ENCODE results near the gene CTSG. TPM values are rescaled to one million over a fixed set of nuclear protein-coding genes. Genes with fewer than 3 reads are reported as not detected.
A peak's percentile ranks its signal among the peaks of the same experiment; 100 is the strongest.
"Not testable (repeated sequence)": the region's sequence is repeated elsewhere in the genome, so short reads cannot be mapped to it uniquely, and the experiment has no call there.

The CTSG gene
- polyA plus RNA-seq, 2 of the 4 experiments (the other 2 are of a cell fraction) = not detected

DNA sequence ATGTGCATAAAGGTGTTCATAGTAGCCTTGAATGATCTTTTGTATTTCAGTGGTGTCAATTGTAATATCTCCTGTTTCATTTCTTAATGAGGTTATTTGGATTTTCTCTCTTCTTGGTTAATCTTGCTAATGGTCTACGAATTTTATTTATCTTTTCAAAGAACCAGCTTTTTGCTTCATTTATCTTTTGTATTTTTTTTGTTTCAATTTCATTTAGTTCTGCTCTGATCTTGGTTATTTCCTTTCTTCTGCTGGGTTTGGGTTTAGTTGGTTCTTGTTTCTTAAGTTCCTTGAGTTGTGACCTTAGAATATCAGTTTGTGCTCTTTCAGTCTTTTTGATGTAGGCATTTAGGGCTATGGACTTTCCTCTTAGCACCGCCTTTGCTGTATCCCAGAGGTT is 15.0 kb upstream of the CTSG start:
- CTCF ChIA-PET; POLR2A ChIA-PET; H3K4me3 ChIP-seq; ATAC-seq; H3K4me2 ChIP-seq; DNase-seq (ENCODE audit: low read depth in 1 of 2, low spot score in 1 of 2); FAIRE-seq; H3K9me3 ChIP-seq; H3K4me1 ChIP-seq; H3K27ac ChIP-seq: not testable (repeated sequence)
- 17% methylated on average over 2 of the region's 2 CpGs for WGBS (ENCODE audit: missing lambda C conversion rate)

DNA sequence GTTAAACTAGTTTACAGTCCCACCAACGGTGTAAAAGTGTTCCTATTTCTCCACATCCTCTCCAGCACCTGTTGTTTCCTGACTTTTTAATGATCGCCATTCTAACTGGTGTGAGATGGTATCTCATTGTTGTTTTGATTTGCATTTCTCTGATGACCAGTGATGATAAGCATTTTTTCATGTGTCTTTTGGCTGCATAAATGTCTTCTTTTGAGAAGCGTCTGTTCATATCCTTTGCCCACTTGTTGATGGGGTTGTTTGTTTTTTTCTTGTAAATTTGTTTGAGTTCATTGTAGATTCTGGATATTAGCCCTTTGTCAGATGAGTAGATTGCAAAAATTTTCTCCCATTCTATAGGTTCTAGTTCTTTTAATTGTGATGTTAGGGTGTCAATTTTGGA is 8.4 kb upstream of the CTSG start:
- H3K9me3 ChIP-seq; H3K4me3 ChIP-seq; DNase-seq (ENCODE audit: low read depth in 1 of 2, low spot score in 1 of 2); ATAC-seq; POLR2A ChIA-PET; H3K4me1 ChIP-seq; H3K4me2 ChIP-seq; CTCF ChIA-PET; H3K27ac ChIP-seq; FAIRE-seq: not testable (repeated sequence)
- 55% methylated on average over 3 of the region's 3 CpGs for WGBS (ENCODE audit: missing lambda C conversion rate)

DNA sequence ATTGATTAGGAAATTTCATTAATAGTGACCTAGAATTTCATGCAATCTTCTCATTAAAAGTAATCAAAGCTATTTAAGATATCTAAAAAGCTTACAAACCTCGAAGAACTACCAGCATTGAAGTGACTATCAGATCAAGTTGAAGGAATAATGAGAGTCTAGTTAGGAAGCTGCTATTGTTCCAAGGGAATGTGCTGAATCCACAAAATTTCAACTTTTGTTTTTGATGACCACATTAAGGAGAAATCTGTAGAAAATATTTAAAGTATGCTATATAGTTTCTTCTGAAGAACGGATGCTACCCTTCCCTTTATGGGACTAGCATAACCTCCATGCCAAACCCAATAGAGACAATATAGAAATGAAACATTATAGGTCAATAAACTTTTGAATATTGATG is 2.5 kb upstream of the CTSG start:
- DNase-seq (ENCODE audit: low read depth in 1 of 2, low spot score in 1 of 2) = no peak

DNA sequence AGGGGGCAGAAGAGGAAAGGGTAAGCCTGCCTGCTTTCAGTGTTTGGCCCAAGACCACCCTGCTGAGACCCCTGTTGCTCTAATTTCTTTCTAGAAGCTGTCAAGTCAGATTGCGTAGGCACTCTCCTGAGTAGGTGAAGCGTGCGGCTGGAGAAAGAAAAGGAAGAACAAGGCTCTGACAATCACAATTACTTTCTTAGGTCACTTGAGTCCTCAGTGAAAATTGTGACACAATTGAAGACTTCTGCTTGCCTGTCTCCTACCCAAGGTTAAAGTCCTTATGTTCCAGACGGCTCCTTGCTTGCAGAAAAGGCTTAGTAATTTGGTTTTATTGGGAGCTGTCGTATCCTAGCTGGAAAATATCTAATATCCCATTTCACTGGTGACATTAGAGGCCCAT is 721 bp upstream of the CTSG start:
- H3K4me2 ChIP-seq = no peak overlapping the region
- WGBS (ENCODE audit: missing lambda C conversion rate) = 42% methylated on average over 5 of the region's 5 CpGs
- FAIRE-seq = no peak
- no peaks in the 10 kb centered on the region for H3K4me1 ChIP-seq
- no peak overlapping the region for H3K4me3 ChIP-seq
- TF ChIP-seq SREBF2 (IDR thresholded peaks at IDR 0.05) (no peak), TP53 (CRISPR knock-in tag; IDR thresholded peaks at IDR 0.05) (no peak), BHLHE40 (IDR thresholded peaks at IDR 0.05; ENCODE audit: low read depth, low read length) (no peak), NR3C1 (IDR thresholded peaks at IDR 0.05) (no peak), RAD21 (conservative IDR thresholded peaks at IDR 0.05 in 1 of 2, IDR thresholded peaks at IDR 0.05 in 1 of 2) (no peak), MAZ (IDR thresholded peaks at IDR 0.05; ENCODE audit: borderline replicate concordance, low read depth, low read length) (no peak), MAFK (IDR thresholded peaks at IDR 0.05; ENCODE audit: partially characterized antibody) (no peak), HOXA7 (CRISPR knock-in tag; IDR thresholded peaks at IDR 0.05) (no peak), FOSB (CRISPR knock-in tag; IDR thresholded peaks at IDR 0.05) (no peak), KDM1A (IDR thresholded peaks at IDR 0.05; ENCODE audit: low read depth) (no peak), ESRRA (IDR thresholded peaks at IDR 0.05; ENCODE audit: borderline replicate concordance, low read length) (no peak), HOXB13 (CRISPR knock-in tag; IDR thresholded peaks at IDR 0.05; ENCODE audit: low read depth) (no peak), JUNB (IDR thresholded peaks at IDR 0.05) (no peak), EP300 (IDR thresholded peaks at IDR 0.05) (no peak)
- TF ChIP-seq, protein P1, sequence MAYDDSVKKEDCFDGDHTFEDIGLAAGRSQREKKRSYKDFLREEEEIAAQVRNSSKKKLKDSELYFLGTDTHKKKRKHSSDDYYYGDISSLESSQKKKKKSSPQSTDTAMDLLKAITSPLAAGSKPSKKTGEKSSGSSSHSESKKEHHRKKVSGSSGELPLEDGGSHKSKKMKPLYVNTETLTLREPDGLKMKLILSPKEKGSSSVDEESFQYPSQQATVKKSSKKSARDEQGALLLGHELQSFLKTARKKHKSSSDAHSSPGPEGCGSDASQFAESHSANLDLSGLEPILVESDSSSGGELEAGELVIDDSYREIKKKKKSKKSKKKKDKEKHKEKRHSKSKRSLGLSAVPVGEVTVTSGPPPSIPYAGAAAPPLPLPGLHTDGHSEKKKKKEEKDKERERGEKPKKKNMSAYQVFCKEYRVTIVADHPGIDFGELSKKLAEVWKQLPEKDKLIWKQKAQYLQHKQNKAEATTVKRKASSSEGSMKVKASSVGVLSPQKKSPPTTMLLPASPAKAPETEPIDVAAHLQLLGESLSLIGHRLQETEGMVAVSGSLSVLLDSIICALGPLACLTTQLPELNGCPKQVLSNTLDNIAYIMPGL (CRISPR knock-in tag; IDR thresholded peaks at IDR 0.05; ENCODE audit: borderline replicate concordance) = no peak
- TF ChIP-seq, protein P2, sequence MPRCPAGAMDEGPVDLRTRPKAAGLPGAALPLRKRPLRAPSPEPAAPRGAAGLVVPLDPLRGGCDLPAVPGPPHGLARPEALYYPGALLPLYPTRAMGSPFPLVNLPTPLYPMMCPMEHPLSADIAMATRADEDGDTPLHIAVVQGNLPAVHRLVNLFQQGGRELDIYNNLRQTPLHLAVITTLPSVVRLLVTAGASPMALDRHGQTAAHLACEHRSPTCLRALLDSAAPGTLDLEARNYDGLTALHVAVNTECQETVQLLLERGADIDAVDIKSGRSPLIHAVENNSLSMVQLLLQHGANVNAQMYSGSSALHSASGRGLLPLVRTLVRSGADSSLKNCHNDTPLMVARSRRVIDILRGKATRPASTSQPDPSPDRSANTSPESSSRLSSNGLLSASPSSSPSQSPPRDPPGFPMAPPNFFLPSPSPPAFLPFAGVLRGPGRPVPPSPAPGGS (IDR thresholded peaks at IDR 0.05) = no peak
- TF ChIP-seq, protein P3, sequence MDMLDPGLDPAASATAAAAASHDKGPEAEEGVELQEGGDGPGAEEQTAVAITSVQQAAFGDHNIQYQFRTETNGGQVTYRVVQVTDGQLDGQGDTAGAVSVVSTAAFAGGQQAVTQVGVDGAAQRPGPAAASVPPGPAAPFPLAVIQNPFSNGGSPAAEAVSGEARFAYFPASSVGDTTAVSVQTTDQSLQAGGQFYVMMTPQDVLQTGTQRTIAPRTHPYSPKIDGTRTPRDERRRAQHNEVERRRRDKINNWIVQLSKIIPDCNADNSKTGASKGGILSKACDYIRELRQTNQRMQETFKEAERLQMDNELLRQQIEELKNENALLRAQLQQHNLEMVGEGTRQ (IDR thresholded peaks at IDR 0.05) = no peak
- TF ChIP-seq, protein P4, sequence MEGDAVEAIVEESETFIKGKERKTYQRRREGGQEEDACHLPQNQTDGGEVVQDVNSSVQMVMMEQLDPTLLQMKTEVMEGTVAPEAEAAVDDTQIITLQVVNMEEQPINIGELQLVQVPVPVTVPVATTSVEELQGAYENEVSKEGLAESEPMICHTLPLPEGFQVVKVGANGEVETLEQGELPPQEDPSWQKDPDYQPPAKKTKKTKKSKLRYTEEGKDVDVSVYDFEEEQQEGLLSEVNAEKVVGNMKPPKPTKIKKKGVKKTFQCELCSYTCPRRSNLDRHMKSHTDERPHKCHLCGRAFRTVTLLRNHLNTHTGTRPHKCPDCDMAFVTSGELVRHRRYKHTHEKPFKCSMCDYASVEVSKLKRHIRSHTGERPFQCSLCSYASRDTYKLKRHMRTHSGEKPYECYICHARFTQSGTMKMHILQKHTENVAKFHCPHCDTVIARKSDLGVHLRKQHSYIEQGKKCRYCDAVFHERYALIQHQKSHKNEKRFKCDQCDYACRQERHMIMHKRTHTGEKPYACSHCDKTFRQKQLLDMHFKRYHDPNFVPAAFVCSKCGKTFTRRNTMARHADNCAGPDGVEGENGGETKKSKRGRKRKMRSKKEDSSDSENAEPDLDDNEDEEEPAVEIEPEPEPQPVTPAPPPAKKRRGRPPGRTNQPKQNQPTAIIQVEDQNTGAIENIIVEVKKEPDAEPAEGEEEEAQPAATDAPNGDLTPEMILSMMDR (IDR thresholded peaks at IDR 0.05) = no peak
- TF ChIP-seq, protein P5, sequence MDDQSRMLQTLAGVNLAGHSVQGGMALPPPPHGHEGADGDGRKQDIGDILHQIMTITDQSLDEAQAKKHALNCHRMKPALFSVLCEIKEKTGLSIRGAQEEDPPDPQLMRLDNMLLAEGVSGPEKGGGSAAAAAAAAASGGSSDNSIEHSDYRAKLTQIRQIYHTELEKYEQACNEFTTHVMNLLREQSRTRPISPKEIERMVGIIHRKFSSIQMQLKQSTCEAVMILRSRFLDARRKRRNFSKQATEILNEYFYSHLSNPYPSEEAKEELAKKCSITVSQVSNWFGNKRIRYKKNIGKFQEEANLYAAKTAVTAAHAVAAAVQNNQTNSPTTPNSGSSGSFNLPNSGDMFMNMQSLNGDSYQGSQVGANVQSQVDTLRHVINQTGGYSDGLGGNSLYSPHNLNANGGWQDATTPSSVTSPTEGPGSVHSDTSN (IDR thresholded peaks at IDR 0.05) = no peak
- TF ChIP-seq, protein P6, sequence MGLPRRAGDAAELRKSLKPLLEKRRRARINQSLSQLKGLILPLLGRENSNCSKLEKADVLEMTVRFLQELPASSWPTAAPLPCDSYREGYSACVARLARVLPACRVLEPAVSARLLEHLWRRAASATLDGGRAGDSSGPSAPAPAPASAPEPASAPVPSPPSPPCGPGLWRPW (IDR thresholded peaks at IDR 0.05) = no peak
- DNase-seq (ENCODE audit: low read depth in 1 of 2, low spot score in 1 of 2) = no peak
- no peaks in the 10 kb centered on the region for H3K9me3 ChIP-seq
- ChIA-PET POLR2A (no interaction called here), CTCF (interaction anchor here (1.2 to 1.9 kb wide), 2 partner anchors 9 to 21 kb away, joined by 4 read pairs; no protein-coding TSS in a partner anchor)
- no peak overlapping the region for H3K27ac ChIP-seq
- no peak for ATAC-seq

More for the DNA sequence above, 2.5 kb upstream of the CTSG start:
- H3K27ac ChIP-seq = no peak overlapping the region
- no peak overlapping the region for H3K4me3 ChIP-seq
- 1% methylated on average over 2 of the region's 2 CpGs for WGBS (ENCODE audit: missing lambda C conversion rate)
- ChIA-PET POLR2A (no interaction called here), CTCF (interaction anchor here (0.6 kb wide), 1 partner anchor 39 kb away, joined by 3 read pairs; no protein-coding TSS in a partner anchor)
- FAIRE-seq (peak; percentile 87), ATAC-seq (no peak)
- TF ChIP-seq MAFK (IDR thresholded peaks at IDR 0.05; ENCODE audit: partially characterized antibody) (peak; percentile 67), CEBPB (IDR thresholded peaks at IDR 0.05) (no peak), HEYL (CRISPR knock-in tag; IDR thresholded peaks at IDR 0.05) (no peak)
- H3K4me2 ChIP-seq = no peak overlapping the region
- no peaks in the 10 kb centered on the region for H3K4me1 ChIP-seq
- no peaks in the 10 kb centered on the region for H3K9me3 ChIP-seq

Measured in A549 (cell line).